ENCODE measurements around the gene CCNG2.
"Not testable (repeated sequence)": the region's sequence is repeated elsewhere in the genome, so short reads cannot be mapped to it uniquely, and the experiment has no call there.

Gene CCNG2

DNA sequence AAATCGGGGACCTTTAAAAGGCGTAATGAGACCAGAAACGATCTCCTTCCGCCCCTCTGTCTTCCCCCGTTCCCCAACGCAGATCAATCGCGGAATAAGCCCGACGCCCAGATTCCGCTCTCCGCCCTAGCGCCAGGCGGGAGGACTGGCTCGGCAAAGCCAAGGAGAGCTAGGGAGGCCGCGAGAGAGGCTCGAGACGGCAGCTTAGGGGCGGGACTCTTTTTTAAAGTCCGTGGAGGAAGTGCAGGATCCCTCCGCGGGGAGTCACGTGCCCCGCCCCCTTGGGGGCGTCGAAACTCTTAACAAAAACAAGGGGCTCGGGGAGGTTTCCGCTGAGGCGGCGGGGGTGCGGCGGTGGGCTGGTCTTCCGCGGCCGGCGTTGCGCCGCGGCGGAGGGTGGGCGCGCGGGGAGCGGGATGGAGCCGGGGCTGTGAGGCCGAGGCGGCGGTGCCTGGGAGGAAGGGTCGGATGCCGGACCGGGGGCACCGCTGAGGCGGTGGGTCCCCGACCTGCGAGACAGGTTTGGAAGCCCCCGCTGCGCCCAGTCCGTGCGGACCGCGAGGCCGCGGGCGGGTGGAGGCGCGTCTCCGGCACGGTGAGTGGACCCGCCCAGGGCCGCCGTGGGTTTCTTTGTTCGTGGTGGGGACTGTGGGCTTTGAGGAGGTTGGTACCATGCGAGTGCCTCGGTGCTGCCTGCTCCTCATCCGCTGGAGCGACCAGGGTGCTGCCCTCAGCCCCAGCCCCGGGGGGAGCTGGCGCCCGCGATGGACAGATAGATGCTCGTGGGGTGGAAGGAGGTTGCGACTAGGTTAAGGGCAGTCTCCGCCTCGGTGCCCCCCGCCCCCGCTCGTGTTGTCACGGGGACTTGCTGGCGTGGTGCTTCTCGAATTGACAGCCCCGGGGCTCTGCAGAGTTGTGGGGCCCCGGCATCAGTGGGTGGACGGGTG, at the start of gene CCNG2:
TSS of gene CCNG2 (plus strand) at position 296 of the 947 bp plus-strand sequence. CDS start 1,326 bp downstream, outside the sequence.
- DNase-seq, result peak; percentile 85 to 87

DNA sequence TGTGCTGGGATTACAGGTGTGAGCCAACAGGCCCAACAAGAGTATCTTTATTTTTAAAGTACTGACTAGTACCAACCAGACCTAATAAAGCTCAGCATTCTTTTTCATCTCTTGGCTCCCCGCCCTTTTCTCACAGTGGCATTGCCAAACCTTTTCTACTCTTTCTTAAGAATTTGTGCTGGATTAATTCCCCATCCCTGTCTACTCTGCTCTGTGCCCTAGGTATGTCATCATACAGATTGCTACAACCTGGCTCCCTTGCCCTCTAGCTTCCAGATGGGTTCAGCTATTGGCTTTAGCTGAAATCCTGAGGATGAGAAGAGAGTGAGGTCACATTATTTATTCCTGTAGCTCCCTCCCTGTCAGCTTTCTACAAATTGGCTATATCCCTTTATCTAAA, 46.3 kb upstream of the CCNG2 start:
- DNase-seq, result no peak

DNA sequence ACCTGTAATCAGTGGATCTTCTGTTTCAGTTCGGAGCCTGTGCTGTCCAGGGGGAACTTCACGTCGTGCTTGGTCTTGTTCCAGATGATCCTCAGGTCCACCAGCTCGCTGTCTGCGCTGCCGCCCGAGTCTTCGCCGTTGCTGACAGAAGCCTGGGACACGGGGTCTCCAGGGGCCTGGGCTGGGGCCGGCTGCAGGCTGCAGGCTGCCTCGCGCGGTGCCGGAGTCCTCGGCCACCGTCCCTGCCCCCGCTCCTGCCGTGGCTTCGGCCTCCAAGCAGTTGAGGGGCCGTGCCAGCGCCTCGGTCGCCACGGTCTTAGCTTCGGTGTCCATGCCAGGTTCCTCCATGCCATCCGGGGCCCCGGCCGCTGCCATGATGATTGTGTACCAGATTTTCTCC, 43.9 kb upstream of the CCNG2 start:
- DNase-seq, result no peak

- no peak for DNase-seq
Observed at GRCh38 chr4:77117721-77118120, 39.3 kb upstream of the CCNG2 start.

- DNase-seq, result no peak
Observed at GRCh38 chr4:77120886-77121508, 36.0 kb upstream of the CCNG2 start.

- DNase-seq, result no peak
Observed at GRCh38 chr4:77121736-77122240, 35.2 kb upstream of the CCNG2 start.

DNA sequence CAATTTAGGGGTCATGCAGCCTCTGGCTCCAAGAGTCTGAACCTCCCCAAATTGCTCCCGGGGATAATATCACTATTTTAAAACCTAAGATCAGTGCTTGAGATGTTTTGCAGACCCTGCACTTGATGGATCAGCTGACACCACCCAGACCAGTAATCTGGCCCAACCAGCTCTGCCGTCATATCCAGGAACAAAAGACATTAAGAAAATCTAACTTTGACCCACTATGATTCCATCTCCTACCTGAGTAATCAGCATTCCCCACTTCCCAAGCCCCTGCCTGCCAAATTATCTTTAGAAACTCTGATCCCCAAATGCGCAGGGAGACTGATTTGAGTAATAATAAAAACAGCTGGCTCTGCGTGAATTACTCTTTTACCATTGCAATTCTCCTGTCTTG, 34.4 kb upstream of the CCNG2 start:
- no peak for DNase-seq

GRCh38 chr4:77123411-77123810, 33.6 kb upstream of the CCNG2 start:
- no peak for DNase-seq

DNA sequence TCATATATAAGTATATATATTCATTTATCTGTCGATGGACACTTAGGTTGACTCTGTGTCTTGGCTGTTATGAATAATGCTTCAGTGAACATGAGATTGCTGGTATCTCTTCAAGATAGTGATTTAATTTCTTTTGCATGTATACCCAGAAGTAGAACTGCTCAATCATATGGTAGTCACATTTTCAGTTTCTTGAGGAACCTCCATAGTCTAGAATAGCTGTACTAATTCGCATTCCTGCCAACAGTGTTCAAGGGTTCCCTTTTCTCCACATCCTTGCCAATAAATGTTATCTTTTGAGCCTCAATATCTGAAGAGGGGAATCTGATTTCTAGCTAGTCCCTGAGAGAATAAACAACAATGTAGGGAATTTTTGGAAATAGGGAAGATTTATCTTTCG, 32.4 kb upstream of the CCNG2 start:
- no peak for DNase-seq

DNA sequence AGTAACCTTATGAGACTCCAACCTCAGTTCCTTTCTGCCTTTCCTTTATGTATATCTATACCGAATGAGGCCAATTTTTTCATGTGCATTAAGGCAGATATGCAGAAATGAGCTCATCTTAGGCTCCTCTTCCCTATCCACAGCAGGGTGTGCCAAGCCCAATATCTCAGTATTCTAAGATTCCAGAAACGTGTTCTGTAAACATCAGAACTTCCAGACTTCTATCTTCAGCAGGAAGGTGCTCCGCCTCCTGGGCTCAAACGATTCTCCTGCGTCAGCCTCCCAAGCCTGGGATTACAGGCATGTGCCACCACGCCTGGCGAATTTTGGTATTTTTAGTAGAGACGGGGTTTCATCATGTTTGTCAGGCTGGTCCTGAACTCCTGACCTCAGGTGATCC, 31.0 kb upstream of the CCNG2 start:
- no peak for DNase-seq

GRCh38 chr4:77126809-77127208, 30.2 kb upstream of the CCNG2 start:
- peak; percentile 91 to 97 for DNase-seq

- no peak for DNase-seq
Observed at GRCh38 chr4:77127215-77127614, 29.8 kb upstream of the CCNG2 start.

DNA sequence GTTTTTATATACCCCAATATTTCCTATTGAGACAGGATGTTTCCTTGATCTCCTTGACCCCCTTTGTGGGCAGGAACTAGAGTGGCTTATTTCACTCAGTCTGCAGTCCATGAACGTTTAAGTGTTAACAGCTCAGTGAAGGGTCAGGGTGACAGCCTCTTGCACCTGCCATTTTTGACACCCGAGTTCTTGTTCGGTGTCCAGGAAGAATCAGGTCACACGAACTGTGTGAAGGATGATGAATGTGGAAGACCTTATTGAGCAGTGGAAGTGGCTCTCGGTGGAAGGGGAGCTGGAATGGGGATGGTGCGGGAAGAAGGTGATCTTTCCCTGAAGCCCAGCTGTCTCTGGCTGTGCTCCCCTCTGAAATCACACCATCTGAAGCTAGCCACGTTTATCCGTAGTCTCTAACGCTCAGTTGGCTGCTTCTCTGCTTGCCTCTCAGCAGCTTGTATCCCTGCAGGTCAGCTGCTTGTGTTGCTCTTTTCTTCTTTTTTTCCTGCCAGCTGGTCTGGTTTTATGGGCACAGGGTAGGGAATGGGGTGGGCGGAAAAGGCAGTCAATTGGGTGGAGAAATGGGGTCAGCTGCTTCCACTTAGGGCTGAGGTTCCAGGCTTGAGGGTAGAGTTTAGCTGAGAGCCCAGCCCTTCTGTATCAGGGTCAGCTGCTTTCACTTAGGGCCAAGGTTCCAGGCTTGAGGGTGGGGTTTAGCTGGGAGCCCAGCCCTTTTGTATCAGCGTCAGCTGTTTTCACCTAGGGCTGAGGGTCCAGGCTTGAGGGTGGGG, 29.0 kb upstream of the CCNG2 start:
- no peak for DNase-seq

DNA sequence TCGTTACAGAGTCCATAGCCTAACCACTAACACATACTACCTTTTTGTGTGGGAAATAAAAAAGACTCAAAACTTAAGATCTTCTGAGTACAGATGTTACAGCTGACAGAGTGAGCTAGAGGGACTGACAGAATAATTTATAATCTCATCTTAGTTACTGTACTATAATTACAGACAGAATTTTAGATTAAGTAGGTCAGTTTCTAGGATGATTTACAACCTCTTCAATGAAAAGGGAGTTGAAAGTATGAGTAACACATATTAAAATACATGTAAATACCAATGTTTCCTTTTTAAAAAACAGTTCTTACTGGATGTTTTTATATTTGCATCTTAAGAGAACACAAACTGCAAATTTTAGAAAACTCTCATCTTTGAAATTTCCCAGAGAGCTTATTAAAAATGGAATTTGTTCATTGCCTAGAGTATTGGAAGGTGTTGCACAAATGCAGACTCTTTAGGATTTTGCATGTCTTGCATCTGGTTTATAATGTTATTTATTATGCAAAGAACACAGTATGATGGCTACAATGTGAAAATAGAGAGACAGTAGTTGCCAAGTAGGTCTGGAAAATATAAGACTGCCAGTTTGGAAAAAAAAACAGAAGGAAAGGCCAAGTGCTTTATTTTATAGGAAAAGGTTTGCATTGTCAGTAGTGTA, 24.2 kb upstream of the CCNG2 start:
- no peak for DNase-seq

GRCh38 chr4:77137448-77137847, 19.6 kb upstream of the CCNG2 start:
- not testable (repeated sequence) for DNase-seq

GRCh38 chr4:77141964-77142645, 14.9 kb upstream of the CCNG2 start:
- no peak for DNase-seq

DNA sequence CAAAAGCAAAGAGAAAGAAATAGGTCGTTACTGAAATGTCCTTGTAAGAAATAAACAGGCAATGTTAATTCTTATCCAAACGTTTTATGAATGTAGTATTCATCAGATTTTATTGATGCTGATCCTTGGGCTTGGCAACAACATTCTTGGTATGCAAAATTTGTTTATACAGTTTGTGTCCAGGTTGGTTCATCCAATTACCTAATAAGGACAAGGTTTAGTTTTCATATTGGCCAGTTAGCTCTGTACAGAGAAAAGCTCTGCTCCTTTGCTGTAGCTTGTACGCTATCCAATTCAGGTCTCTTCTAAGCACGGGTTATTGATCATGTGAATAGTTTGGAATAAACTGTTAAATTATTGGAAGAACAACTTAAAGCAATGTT, 14.4 kb upstream of the CCNG2 start:
- DNase-seq, result no peak

GRCh38 chr4:77143091-77143490, 13.9 kb upstream of the CCNG2 start:
- DNase-seq, result no peak

DNA sequence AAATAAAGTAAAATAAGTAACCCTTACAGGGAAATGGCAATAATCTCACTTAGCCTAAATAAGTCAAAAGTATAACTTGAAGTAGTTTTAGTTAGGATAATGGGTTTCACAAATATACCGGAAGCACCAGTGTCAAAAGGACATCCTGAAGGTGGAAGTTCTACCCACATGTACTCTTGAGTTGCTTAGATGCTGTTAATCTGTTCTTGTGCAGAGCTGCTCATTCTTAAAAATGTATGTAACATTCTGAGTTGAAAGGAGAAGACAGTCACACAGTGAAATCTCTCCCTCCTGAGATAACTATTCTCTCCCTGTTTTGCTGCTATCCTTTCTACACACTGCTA, 11.2 kb upstream of the CCNG2 start:
- peak; percentile 70 to 86 for DNase-seq

- DNase-seq, result peak in 1 of 2 experiments; percentile 11
Observed at GRCh38 chr4:77146186-77147078, 10.6 kb upstream of the CCNG2 start.
